Caco-2 (cell line): ENCODE results near the gene FCAMR. TPM values are rescaled to one million over a fixed set of nuclear protein-coding genes. Genes with fewer than 3 reads are reported as not detected.

Experiments used
- BruUV-seq: library from RNA; stranded (reverse); fragments of 400-500 nt; replicated peaks from 2 replicates; lab custom pipeline; 2021; lab: Mats Ljungman, UMichigan
- CTCF ChIA-PET: fragments of 300-600 bp; sonication (Branson Sonifier 250); formaldehyde crosslinking; loops from one replicate; lab custom pipeline; 2022; ENCODE audit warnings: antibody characterized with exemption; lab: Charles Lee
- POLR2A ChIA-PET: fragments of 300-600 bp; sonication (Branson Sonifier 250); formaldehyde crosslinking; loops from one replicate; lab custom pipeline; 2022; ENCODE audit warnings: antibody characterized with exemption; lab: Charles Lee
- DNase-seq, 2 experiments: peaks; one replicate each; pipeline versions ENCODE4 v3.0.0 to v3.0.0-alpha.2; 2020 to 2022
- H3K27me3 ChIP-seq: replicated peaks from 2 replicates; pipeline ENCODE4 v1.6.0; 2011; ENCODE audit warnings: low read length; ENCODE audit not compliant: control insufficient read depth, insufficient read depth
- H3K36me3 ChIP-seq: 2 replicates; pipeline ENCODE4 v1.5.1; 2011; ENCODE audit warnings: low read length; ENCODE audit not compliant: control insufficient read depth, insufficient read depth
- H3K4me1 ChIP-seq: fragments of 250-450 bp; sonication (Bioruptor Pico); 2 replicates; pipeline ENCODE4 v1.5.1; 2020; ENCODE audit warnings: mild to moderate bottlenecking
- H3K4me3 ChIP-seq: 2 replicates; pipeline ENCODE4 v1.5.1; 2011; ENCODE audit warnings: low read depth, mild to moderate bottlenecking, control low read depth, low read length
- H3K9me3 ChIP-seq: fragments of 250-450 bp; sonication (Bioruptor Pico); 2 replicates; pipeline ENCODE4 v1.5.1; 2020; ENCODE audit warnings: mild to moderate bottlenecking, moderate library complexity
- H3K27ac Mint-ChIP-seq: one replicate; pipeline ENCODE4 v1.8.0; 2022; ENCODE audit warnings: mixed read lengths; ENCODE audit not compliant: unreplicated experiment
- H3K27me3 Mint-ChIP-seq: one replicate; pipeline ENCODE4 v1.8.0; 2022; ENCODE audit warnings: mixed read lengths; ENCODE audit not compliant: insufficient read depth, unreplicated experiment
- H3K36me3 Mint-ChIP-seq: one replicate; pipeline ENCODE4 v1.8.0; 2022; ENCODE audit warnings: mild to moderate bottlenecking, mixed read lengths; ENCODE audit not compliant: insufficient read depth, unreplicated experiment
- H3K4me1 Mint-ChIP-seq: one replicate; pipeline ENCODE4 v1.8.0; 2022; ENCODE audit warnings: low read depth, mixed read lengths; ENCODE audit not compliant: unreplicated experiment
- H3K4me3 Mint-ChIP-seq: one replicate; pipeline ENCODE4 v1.8.0; 2022; ENCODE audit warnings: mild to moderate bottlenecking, moderate library complexity, mixed read lengths; ENCODE audit not compliant: unreplicated experiment
- H3K9me3 Mint-ChIP-seq: one replicate; pipeline ENCODE4 v1.8.0; 2022; ENCODE audit warnings: mixed read lengths; ENCODE audit not compliant: unreplicated experiment
- CTCF ChIP-seq, 2 experiments: fragments of 200-600 bp in 1 of 2; IDR thresholded peaks; 1 replicate in 1 of 2; 2 replicates in 1 of 2; pipeline versions ENCODE4 v1.5.1 to v1.8.0; 2011 to 2022; ENCODE audit warnings: antibody characterized with exemption in 1 of 2, control low read depth in 1 of 2, inconsistent platforms in 1 of 2, low read depth in 1 of 2, low read length in 1 of 2, mild to moderate bottlenecking in 1 of 2, moderate library complexity in 1 of 2; ENCODE audit not compliant: insufficient read depth in 1 of 2, severe bottlenecking in 1 of 2, unreplicated experiment in 1 of 2
- intact Hi-C: fragments of 100-400 bp; cut with micrococcal nuclease; formaldehyde crosslinking; loops from one replicate; pipeline ENCODE4 v1.10.0; 2022; ENCODE audit not compliant: unreplicated experiment
- total RNA-seq: library from RNA; stranded (reverse); gene quantifications from 2 replicates; pipeline ENCODE4 v1.2.3, GENCODE V29; 2022

The FCAMR gene
- total RNA-seq, 1 experiment from 2014 or later: 0.18 TPM

GRCh38 chr1:206978259-206978658, 8.0 kb upstream of the FCAMR start:
- H3K27ac Mint-ChIP-seq: no peak overlapping the region
- intact Hi-C loops: no loop called here

GRCh38 chr1:206975306-206975705, 5.0 kb upstream of the FCAMR start:
- ChIA-PET CTCF (no interaction called here), POLR2A (no interaction called here)
- no peaks in the 10 kb centered on the region for H3K27me3 ChIP-seq
- H3K4me1 ChIP-seq: peaks cover 31% of the 10 kb centered on the region
- Mint-ChIP-seq H3K27ac (no peak overlapping the region), H3K27me3 (no peaks in the 10 kb centered on the region), H3K4me3 (no peak overlapping the region), H3K36me3 (no peaks in the 10 kb centered on the region), H3K4me1 (peaks cover 30% of the 10 kb centered on the region), H3K9me3 (no peaks in the 10 kb centered on the region)
- no peaks in the 10 kb centered on the region for H3K36me3 ChIP-seq
- H3K4me3 ChIP-seq: no peak overlapping the region
- no TSS peak for BruUV-seq
- DNase-seq: no peak
- intact Hi-C loops: no loop called here
- H3K9me3 ChIP-seq: no peaks in the 10 kb centered on the region
- TF ChIP-seq CTCF (IDR thresholded peaks at IDR 0.05; ENCODE audit: insufficient read depth in 1 of 2, low read depth in 1 of 2, low read length in 1 of 2, severe bottlenecking in 1 of 2, unreplicated experiment in 1 of 2): no peak

More at GRCh38 chr1:206978259-206978658, 8.0 kb upstream of the FCAMR start:
- ChIA-PET CTCF (interaction anchor here (1.3 kb wide), 1 partner anchor 30 kb away, joined by 4 read pairs; no protein-coding TSS in a partner anchor), POLR2A (no interaction called here)
- no peaks in the 10 kb centered on the region for H3K27me3 Mint-ChIP-seq
- BruUV-seq: no TSS peak
- H3K36me3 Mint-ChIP-seq: no peaks in the 10 kb centered on the region
- no peak for TF ChIP-seq CTCF (IDR thresholded peaks at IDR 0.05; ENCODE audit: insufficient read depth in 1 of 2, low read depth in 1 of 2, low read length in 1 of 2, severe bottlenecking in 1 of 2, unreplicated experiment in 1 of 2)
- no peak overlapping the region for H3K4me3 ChIP-seq
- H3K9me3 Mint-ChIP-seq: no peaks in the 10 kb centered on the region
- no peak overlapping the region for H3K4me3 Mint-ChIP-seq
- no peaks in the 10 kb centered on the region for H3K27me3 ChIP-seq
- H3K4me1 Mint-ChIP-seq: peaks cover 24% of the 10 kb centered on the region
- H3K9me3 ChIP-seq: no peaks in the 10 kb centered on the region
- DNase-seq: no peak
- peaks cover 23% of the 10 kb centered on the region for H3K4me1 ChIP-seq
- H3K36me3 ChIP-seq: no peaks in the 10 kb centered on the region

- CTCF ChIA-PET: interaction anchor here (1.9 kb wide), 1 partner anchor 8 kb away, joined by 8 read pairs; no protein-coding TSS in a partner anchor
Measured at GRCh38 chr1:206974140-206974539, 3.9 kb upstream of the FCAMR start.

More at GRCh38 chr1:206974140-206974539, 3.9 kb upstream of the FCAMR start:
- H3K4me1 Mint-ChIP-seq: peaks cover 24% of the 10 kb centered on the region
- H3K27me3 Mint-ChIP-seq: no peaks in the 10 kb centered on the region
- H3K36me3 ChIP-seq: no peaks in the 10 kb centered on the region
- H3K27me3 ChIP-seq: no peaks in the 10 kb centered on the region
- H3K4me1 ChIP-seq: peaks cover 39% of the 10 kb centered on the region
- H3K9me3 Mint-ChIP-seq: no peaks in the 10 kb centered on the region
- no peak for DNase-seq
- no peak for TF ChIP-seq CTCF (IDR thresholded peaks at IDR 0.05; ENCODE audit: insufficient read depth in 1 of 2, low read depth in 1 of 2, low read length in 1 of 2, severe bottlenecking in 1 of 2, unreplicated experiment in 1 of 2)
- intact Hi-C loops: no loop called here
- no peak overlapping the region for H3K4me3 Mint-ChIP-seq
- no peaks in the 10 kb centered on the region for H3K36me3 Mint-ChIP-seq
- POLR2A ChIA-PET: no interaction called here
- H3K27ac Mint-ChIP-seq: no peak overlapping the region
- H3K4me3 ChIP-seq: no peak overlapping the region
- BruUV-seq: no TSS peak
- H3K9me3 ChIP-seq: no peaks in the 10 kb centered on the region
